ENCODE measurements around the gene RMDN3.

Gene RMDN3, protein sequence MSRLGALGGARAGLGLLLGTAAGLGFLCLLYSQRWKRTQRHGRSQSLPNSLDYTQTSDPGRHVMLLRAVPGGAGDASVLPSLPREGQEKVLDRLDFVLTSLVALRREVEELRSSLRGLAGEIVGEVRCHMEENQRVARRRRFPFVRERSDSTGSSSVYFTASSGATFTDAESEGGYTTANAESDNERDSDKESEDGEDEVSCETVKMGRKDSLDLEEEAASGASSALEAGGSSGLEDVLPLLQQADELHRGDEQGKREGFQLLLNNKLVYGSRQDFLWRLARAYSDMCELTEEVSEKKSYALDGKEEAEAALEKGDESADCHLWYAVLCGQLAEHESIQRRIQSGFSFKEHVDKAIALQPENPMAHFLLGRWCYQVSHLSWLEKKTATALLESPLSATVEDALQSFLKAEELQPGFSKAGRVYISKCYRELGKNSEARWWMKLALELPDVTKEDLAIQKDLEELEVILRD

DNA sequence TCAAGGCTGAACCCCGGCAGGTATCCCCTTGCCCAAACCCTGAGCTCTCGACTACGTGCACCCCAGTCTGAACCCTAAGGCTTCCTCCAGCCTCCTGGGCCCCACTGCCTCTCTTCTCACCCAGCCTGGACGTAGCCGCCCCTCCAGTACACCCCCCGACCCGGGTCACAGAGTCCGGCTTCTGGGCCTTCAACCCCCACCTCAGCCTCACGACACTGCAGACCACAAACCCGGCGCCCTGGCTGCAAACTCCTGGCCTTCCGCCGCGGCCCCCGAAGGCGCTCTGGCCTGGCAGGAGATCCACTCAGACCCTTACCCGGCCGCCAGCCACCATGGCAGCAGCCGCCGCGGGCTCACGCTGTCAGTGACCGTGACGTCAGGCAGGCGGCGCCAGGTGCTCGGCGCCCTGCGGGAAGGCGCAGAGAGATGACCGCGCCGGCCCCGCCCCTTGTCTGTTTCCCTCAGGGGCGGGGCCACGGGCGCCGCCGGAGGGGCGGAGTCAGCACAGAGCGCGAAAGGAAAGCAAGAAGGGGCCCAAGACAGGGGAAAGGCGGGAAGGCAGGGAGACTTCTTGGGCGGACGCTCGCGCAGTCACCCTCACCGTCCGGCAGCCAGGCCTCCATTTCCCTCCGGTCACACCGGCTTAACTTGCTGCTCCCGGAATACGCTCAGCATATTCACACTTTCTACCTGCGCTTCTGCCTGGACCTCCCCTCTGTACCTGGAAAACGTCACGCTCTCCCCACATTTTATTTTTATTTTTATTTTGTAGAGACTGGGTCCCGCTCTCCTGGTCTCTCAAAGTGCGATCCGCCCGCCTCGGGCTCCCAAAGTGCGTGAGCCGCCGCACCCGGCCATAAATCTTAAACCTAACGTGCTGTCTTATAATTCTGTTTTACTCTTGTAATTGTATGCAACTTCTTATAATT, at the start of gene RMDN3:
Gene RMDN3, minus strand, starts transcription at position 372 of the 929 bp plus-strand sequence. CDS start 471 bp downstream, outside the sequence.
- FAIRE-seq, result peak; percentile 5

DNA sequence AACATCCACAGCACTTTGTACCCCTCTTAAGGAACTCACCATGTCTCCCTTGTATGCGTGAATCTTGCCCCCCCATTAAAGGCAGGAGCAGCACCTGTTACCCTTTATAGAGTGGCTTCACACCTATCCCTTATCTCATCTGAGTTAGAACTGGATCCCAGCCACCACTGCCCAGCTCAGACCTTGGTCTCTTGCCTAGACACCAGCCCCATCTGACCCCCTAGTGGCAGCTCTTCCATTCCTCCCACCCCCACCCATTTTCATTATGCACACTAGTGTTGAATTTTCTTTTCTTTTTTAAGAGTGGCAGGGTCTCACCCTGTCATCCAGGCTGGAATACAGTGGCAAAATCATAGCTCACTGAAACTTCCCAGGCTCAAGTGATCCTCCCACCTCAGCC, 48.6 kb upstream of the RMDN3 start:
- FAIRE-seq, result no peak

DNA sequence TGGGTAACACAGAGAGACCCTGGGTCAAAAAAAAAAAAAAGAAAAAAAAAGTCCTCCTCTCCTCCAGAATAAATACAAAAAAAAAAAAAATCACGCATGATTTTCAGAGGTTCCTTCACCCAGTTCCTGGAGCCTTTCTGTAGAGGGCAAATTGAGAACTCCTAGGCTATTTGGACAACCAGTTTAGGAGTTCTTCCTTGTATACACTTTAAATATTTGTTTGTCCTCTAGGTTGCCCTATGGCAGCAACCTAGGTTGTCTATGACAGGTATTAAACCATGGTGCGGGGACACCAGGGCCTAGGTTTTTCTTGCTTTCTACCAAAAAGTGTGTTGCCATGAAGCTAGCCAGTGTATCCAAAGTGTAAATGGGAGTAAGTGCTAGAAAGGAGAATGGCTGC, 48.0 kb upstream of the RMDN3 start:
- FAIRE-seq, result no peak

DNA sequence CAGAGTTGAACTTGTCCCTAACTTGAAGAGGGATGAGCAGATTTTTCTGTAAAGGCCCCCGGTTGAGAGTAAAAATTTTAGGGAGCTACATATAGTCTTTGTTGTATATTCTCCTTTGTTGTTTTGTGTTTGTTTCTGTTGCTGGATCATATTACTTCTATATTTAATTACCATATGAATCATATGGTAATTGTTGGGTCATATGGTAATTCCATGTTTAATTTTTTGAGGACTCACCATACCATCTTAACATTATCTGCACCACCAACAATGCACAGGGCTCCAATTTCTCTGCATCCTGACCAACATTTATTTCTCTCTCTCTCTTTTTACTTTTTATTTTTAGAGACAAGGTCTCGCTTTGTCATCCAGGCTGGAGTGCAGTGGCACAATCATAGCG, 44.5 kb upstream of the RMDN3 start:
- no peak for FAIRE-seq

DNA sequence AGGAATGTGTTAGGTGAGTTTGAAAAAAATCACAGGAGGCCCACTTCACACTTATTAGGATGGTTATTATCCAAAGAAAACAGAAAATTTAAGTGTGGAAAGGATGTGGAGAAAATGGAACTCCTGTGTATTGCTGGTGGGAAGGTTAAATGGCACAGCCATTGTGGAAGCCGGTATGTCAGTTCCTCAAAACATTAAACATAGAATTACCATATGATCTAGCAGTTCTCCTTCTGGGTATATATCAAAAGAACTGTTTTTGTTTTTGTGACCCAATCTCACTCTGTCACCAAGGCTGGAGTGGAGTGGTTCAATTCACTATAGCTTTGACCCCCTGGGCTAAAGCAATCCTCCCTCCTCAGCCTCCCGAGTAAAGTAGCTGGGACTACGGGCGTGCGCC, 41.5 kb upstream of the RMDN3 start:
- no peak for FAIRE-seq

DNA sequence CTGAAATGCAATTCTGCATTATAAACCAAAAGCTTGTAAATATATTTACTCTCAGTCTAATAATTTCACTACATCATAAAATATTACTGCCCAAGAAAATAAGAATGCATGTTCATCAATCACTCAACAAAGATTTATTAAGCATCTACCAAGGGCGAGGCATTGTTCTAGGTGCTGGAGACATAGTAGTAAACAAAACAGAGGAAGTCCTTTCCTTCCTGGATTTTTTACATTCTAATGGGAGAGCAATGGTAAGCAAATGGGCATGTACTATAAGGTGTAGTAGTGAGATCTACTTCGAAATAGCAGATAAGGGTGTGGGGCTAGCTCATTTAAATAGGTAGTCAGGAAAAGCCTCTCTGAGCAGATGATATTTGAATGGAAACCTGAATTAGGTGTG, 41.0 kb upstream of the RMDN3 start:
- no peak for FAIRE-seq

DNA sequence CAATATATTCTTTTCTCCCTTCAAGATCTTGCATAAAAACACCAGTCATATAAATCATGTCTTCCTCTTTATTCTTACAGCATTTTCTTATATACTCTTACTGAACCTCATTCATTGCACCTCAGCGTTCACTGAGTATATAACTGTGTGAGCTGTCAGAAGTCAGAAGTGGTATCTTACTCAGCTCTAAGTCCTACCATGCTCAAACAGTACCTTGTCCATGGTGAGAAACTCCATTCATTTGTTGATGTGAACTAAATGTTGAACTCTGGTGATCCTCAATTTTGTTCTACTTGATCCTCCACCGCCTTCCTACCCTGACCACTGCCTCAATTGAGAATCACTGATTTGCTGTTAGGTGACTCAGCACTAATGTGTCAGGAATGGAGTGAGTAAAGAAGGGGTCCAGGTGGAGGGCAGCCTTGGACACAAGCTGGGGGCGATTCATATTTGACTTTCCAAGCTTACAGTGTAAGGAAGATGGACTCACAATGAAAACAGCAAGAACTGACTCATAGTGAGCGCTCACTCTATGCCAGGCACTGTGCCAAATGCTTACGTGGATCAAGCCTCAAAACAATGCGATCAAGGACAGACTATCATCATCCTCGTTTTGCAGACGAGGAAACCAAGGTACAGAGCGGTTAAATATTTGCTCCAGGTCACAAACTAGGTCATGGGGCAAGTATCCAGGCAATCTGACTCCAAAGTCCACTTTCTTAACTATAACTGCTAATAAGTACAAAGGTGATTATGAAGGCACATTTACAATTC, 38.3 kb upstream of the RMDN3 start:
- FAIRE-seq, result no peak

DNA sequence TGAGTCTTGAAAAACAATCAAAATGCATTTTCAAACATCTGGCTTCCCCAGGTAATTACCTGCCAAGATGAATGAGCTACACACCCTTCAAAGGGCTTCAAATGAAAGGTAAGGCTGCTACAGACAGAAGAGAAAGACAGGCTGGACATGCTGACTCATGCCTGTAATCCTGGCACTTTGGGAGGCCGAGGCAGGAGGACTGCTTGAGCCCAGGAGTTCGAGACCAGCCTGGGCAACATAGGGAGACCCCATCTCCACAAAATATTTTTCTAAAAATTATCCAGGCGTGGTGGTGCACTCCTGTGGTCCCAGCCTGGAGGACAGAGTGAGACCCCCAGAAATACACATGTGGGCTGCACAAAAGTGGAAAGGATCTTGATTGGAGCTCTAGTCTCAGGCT, 37.3 kb upstream of the RMDN3 start:
- no peak for FAIRE-seq

DNA sequence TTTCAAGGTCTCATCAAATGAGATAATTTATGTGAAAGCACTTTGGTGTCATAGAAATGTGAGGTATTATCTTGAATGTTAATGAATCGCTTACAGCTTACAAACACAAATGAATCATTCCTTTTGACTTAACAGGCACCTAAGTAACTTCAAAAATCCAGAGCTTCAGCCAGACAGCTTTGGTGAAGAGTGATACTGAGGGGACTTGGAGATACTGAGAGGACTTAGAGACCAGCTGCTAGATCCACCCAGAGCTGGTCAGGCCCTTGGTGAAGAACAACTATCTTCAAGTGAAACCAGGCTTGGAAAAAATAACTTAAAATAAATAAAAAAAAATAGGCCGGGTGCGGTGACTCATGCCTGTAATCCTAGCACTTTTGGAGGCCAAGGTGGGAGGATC, 35.7 kb upstream of the RMDN3 start:
- FAIRE-seq, result no peak

DNA sequence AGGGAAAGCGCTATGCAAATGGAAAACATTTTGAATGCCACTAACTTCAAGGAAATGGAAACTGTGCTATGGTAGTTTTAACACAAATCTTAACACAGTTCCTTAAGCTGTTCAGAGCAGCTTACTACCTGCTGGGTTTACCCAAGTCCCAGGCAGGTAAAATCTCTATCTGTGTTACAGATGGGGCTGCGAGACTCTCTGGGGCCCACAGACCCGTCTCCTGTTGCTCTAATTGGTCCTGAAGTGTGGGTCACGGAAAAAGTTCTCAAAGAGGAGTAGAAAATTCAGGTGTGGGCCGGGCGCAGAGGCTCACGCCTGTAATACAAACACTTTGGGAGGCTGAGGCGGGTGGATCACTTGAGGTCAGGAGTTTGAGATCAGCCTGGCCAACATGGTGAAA, 34.9 kb upstream of the RMDN3 start:
- FAIRE-seq, result no peak

DNA sequence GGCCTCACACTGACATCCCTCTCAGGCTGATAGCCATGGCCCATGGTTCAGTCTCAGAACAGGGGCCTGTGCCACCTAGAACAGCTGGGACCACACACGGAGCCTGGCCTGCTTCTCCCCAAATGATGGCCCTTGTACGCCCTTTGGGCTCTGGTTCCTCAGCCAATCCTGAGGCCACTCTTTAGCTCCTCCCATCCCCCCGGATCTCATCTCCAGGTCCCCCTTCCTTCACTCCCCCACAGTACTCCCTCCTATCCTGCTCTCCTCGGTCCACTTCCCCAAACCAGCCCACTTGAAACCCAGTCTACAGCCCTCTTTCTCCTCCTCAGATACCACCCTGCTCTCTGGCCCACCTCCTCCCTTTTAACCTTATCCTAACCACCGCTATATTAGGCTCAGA, 34.1 kb upstream of the RMDN3 start:
- FAIRE-seq, result no peak

DNA sequence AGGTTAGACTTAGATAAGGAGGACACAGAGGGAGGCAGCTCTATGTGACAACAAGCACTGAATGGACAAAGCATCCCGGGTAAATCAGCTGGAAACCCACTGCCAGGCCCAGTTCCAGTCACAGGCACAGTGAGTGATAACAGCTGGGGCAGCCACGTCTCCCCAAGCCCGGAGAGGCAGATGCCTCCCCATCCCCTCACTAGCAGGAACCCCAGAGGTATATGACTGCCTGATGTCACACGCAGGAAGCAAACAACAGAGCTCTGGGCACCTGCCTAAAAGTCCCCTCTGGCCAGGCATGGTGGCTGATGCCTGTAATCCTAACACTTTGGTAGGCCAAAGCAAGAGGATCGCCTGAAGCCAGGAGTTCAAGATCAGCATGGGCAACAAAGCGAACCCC, 32.9 kb upstream of the RMDN3 start:
- no peak for FAIRE-seq

DNA sequence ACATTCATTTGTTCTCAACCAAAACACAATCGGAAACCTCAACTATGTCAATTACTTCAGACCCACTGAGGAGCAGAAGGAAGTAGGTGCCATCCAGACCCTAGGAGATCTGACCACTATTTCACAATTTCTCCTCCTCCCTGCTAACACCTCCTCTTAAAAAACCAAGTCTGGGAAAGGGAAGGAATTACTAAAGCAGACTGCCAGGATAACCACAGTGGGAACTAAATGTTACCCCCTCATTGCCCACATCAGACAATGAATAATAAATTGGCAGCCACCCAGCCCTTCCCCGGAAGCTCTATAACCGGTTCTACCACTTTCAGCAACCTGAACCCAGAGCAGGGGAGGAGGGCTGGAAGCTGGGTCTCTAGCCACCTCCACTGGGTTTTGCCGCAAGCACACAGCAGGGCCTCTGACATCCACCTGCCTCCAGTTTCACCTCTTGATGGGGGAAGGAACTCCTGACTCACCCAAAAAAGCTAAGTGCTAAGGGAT, 32.3 kb upstream of the RMDN3 start:
- no peak for FAIRE-seq

DNA sequence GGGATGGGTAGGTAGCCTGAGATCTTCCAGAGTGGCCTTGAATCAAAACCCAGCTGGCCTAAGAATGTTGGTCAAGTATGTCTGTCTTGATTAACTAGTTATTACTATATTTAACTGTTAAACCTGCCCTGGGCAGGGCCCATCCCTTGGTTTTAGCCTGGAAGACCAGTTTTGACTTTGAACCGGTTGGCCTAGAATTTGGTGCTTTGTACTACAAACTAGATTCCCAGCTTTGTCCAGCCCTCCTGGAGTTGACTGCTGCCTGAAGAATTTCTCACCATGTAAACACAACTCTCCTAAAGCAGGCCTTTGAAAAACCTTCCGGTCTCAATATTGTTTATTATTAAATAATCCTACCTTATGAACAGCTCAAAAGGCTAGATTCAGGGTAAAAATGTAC, 30.8 kb upstream of the RMDN3 start:
- FAIRE-seq, result no peak

DNA sequence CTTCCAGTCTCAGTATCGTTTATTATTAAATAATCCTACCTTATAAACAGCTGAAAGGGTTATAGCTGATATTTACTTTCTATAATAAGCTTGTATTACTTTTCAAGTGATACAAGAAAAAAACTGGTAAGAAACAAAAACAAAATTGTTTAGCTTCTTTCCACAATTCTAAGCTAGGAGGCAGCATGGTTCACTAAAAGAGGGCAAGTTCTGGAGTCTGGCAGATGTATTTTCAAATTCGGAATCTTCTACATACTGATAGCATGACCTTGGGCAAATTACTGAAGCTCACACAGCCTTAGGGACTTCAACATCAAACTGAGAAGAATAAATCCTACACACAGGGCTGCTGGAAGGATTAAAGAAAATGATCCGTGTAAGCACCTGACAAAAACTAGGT, 30.1 kb upstream of the RMDN3 start:
- FAIRE-seq, result no peak

DNA sequence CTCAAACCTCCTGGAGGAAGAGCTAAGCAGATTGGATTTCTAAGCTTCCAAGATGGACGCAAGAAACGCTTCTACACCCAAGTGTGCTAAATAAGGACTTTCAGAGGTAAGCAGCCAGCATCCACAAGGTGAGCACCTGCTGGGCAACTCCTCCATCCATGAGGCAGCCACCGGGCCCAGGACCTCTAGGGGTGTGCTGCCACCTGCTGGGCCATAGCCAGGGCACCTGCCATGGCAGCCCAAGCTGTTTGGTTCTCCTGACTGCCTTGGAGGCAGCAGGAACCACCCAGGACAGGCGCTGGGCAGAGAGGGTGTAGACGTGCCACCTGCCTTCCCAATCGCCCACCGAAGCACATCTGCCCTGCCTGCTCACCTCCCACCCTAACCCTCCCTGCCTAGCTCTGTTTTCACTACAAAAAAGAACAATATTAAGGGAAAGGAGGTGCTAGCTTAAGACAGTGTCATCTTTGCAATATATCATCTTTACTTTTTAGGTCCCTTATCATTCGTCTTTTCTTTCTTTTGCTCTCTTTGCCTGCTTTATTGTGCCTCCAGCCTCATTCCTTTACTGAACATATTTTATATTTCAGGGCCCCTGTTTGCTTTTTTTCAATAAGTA, 27.7 kb upstream of the RMDN3 start:
- no peak for FAIRE-seq

DNA sequence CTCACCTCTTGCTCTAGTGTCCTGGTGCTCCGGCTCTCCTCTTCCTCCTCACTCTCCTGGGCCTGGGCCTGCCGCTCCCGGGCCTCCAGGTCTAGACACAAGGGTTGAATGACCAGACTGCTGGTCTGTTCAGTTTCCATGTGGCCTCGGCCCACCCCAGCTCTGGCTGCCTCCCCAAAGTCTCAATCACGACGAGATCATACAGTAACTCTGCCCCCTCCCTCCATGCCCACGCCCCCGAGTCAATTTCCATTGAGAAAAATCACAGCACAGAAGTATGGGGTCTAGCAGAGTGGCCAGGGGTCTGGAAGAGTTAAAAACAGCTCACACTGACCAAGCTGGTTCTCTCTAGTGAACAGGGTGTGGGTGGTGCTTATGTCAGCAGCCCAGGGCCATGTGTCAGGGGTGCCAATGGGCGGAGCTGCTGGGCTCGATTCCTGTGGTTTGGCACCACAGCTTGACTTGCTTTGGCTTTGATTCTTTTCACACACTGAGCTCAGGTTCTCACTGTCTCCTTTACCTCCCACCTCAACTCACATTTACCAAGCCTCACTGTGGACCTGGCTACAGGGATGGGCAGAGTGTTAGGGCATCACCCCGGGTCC, 21.6 kb upstream of the RMDN3 start:
- no peak for FAIRE-seq

DNA sequence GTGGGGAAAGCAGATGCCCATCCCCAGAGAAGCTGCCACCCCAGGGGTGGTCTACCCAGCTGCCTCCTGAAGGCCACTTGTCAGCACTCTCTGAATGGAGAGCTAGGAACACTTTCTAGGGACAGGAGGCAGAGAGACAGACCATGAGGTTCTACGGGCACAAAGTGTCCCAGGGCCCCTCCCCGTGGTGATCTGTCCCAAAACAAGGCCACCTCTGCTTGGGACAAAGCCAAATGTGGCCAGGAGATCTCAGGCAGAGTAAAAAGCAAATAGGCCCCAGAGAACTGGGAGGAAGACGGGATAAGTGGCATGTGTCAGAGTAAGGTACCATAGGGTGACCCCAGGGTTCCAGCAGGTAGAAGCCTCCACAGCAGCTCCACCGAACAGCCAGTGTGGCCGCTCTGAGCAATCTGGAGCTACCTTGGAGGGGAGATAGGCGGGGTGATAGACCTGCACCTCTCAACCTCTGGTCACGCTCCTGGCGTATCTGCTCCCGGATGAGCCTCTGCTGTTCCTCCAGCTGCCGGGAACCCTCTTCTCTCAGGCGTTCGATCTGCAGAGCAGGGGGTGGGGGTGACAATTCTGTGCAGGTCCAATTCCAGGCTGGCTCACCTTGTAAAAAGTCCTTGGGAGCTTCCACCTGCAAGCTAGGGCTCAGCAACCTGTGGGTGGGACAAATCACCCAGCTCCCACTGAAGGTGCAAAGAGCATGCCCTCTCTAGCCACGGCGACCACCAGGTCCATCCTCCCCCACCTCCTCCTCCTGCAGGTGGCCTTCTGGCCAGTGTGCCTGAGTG, 20.9 kb upstream of the RMDN3 start:
- no peak for FAIRE-seq

DNA sequence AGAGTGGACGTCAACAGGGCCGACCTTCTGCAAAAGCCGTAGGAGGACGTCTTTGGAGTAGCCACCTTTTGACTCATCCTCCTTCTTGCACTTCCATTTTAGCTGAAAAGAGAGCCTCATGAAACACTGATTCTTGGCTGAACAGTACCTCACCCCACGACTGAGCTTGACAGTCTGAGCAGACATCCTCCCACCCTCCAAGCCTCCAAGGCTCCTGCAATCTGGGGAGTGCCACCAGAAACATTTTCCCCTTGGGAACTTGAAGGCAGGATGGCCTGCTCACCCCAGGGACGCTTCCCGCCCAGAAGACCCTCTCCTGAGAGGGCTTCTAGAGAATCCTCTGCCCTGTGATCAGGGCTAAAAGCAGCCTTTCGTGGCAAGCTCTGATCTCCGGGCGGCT, 20.0 kb upstream of the RMDN3 start:
- FAIRE-seq, result no peak

DNA sequence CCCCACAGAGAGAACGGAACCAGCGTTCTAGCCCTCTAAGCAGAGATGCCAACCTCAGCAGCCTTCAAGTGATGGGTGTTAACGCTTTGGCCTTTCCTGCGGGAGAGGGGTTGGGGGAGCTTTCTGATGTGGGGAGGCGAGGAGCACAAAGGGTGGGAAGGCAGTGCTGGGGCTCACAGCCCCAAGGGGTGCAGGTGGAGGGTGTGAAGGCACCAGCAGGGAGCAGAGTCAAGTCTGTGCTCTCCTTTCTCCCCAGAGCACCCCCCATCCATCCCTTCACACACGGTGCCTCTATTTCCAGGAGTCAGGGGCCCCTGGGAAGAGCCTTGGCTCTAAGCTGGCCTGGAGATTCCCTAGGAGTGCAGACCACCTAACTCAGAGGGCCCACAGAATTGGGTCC, 18.8 kb upstream of the RMDN3 start:
- FAIRE-seq, result no peak

DNA sequence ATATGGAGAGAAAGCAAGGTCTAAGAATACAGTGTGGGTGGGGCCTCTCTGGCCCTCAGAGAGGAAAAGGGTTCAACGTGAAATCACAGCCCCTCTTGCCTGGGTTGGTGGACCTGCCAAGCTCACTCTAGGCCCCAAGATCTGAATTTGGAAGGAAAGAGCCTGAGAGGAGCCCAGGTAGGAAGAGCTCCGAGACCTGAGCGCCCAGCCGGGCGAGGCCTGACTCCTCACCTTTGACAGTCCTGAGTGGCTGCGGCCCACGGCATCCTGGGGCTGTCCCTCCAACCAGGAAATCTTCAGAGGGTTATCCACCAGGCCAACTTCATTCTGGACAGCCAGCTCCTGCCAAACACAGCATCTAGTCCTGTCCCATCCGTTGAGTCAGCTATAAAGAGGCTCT, 18.4 kb upstream of the RMDN3 start:
- FAIRE-seq, result no peak
